KMS-11 (cell line): Measurements from ENCODE around the gene SIGLEC15.
A peak's percentile ranks its signal among the peaks of the same experiment; 100 is the strongest.

Source experiments
- H2AFZ ChIP-seq: fragments of 200-600 bp; sonication (generic); 2 replicates; pipeline ENCODE4 v1.6.1; 2016; ENCODE audit warnings: antibody characterized with exemption, mixed run types, low read depth
- H3K27ac ChIP-seq: fragments of 200-600 bp; sonication (generic); 2 replicates; pipeline ENCODE4 v1.6.1; 2016; ENCODE audit warnings: mild to moderate bottlenecking, mixed run types
- H3K27me3 ChIP-seq: fragments of 200-600 bp; sonication (generic); 2 replicates; pipeline ENCODE4 v1.6.1; 2017; ENCODE audit warnings: mild to moderate bottlenecking, low read depth, mixed run types, moderate library complexity; ENCODE audit not compliant: insufficient read depth
- H3K36me3 ChIP-seq: fragments of 200-600 bp; sonication (generic); 2 replicates; pipeline ENCODE4 v1.6.1; 2017; ENCODE audit warnings: mild to moderate bottlenecking, mixed run types; ENCODE audit not compliant: insufficient read depth
- H3K4me1 ChIP-seq: fragments of 200-600 bp; sonication (generic); 2 replicates; pipeline ENCODE4 v1.6.1; 2016; ENCODE audit warnings: mild to moderate bottlenecking, low read depth, mixed run types; ENCODE audit not compliant: poor library complexity, severe bottlenecking
- H3K4me2 ChIP-seq: fragments of 200-600 bp; sonication (generic); 2 replicates; pipeline ENCODE4 v1.7.0; 2016; ENCODE audit warnings: mild to moderate bottlenecking, mixed run types
- H3K4me3 ChIP-seq: fragments of 200-600 bp; sonication (generic); IDR thresholded peaks from 2 replicates; pipeline ENCODE4 v1.6.1; 2017; ENCODE audit warnings: low read depth, low read length, mixed read lengths; ENCODE audit not compliant: insufficient read depth
- H3K79me2 ChIP-seq: fragments of 200-600 bp; sonication (generic); 2 replicates; pipeline ENCODE4 v1.6.1; 2016; ENCODE audit warnings: low read depth, mixed run types; ENCODE audit not compliant: insufficient read depth
- H3K9ac ChIP-seq: fragments of 200-600 bp; sonication (generic); 2 replicates; pipeline ENCODE4 v1.6.1; 2016; ENCODE audit warnings: mild to moderate bottlenecking, mixed run types
- H4K20me1 ChIP-seq: fragments of 200-600 bp; sonication (generic); 2 replicates; pipeline ENCODE4 v1.6.1; 2016; ENCODE audit warnings: mild to moderate bottlenecking, mixed run types; ENCODE audit not compliant: insufficient read depth
- CTCF ChIP-seq: fragments of 200-600 bp; sonication (generic); conservative IDR thresholded peaks from 2 replicates; pipeline ENCODE4 v1.6.1; 2017; ENCODE audit warnings: low read depth, mild to moderate bottlenecking, antibody characterized with exemption, low read length, moderate library complexity, mixed read lengths

Gene SIGLEC15

GRCh38 chr18:45849529-45849928 lies 24.1 kb downstream of the SIGLEC15 start:
- no peaks in the 10 kb centered on the region for H3K36me3 ChIP-seq
- H3K4me2 ChIP-seq: no peak overlapping the region
- no peak for TF ChIP-seq CTCF
- no peak overlapping the region for H3K4me3 ChIP-seq
- H4K20me1 ChIP-seq: no peaks in the 10 kb centered on the region
- H3K27me3 ChIP-seq: no peaks in the 10 kb centered on the region
- H2AFZ ChIP-seq: no peak overlapping the region
- no peaks in the 10 kb centered on the region for H3K79me2 ChIP-seq
- no peak overlapping the region for H3K27ac ChIP-seq
- no peaks in the 10 kb centered on the region for H3K4me1 ChIP-seq
- H3K9ac ChIP-seq: no peak overlapping the region

- Histone ChIP-seq H4K20me1 (no peaks in the 10 kb centered on the region), H3K4me3 (no peak overlapping the region), H3K79me2 (no peaks in the 10 kb centered on the region), H3K27ac (no peak overlapping the region), H3K36me3 (no peaks in the 10 kb centered on the region), H3K4me1 (no peaks in the 10 kb centered on the region), H3K4me2 (no peak overlapping the region), H2AFZ (no peak overlapping the region), H3K27me3 (no peaks in the 10 kb centered on the region), H3K9ac (no peak overlapping the region)
- 0 out of 2 replicates have a peak, but pooled peaks have one; percentile 17 for TF ChIP-seq CTCF
Measured at GRCh38 chr18:45850021-45850420, 24.5 kb downstream of the SIGLEC15 start.

- no peak overlapping the region for H3K4me2 ChIP-seq
- no peak overlapping the region for H3K27ac ChIP-seq
- H3K4me1 ChIP-seq: no peaks in the 10 kb centered on the region
- no peak overlapping the region for H2AFZ ChIP-seq
- no peaks in the 10 kb centered on the region for H3K79me2 ChIP-seq
- no peaks in the 10 kb centered on the region for H4K20me1 ChIP-seq
- no peak overlapping the region for H3K9ac ChIP-seq
- H3K36me3 ChIP-seq: no peaks in the 10 kb centered on the region
- H3K27me3 ChIP-seq: no peaks in the 10 kb centered on the region
- TF ChIP-seq CTCF: no peak
- no peak overlapping the region for H3K4me3 ChIP-seq
Measured at GRCh38 chr18:45851161-45851925, 25.9 kb downstream of the SIGLEC15 start.

- Histone ChIP-seq H3K27me3 (no peaks in the 10 kb centered on the region), H3K4me3 (no peak overlapping the region), H3K36me3 (no peaks in the 10 kb centered on the region), H4K20me1 (no peaks in the 10 kb centered on the region), H3K27ac (no peak overlapping the region), H2AFZ (no peak overlapping the region), H3K79me2 (no peaks in the 10 kb centered on the region), H3K4me2 (no peak overlapping the region), H3K4me1 (no peaks in the 10 kb centered on the region), H3K9ac (no peak overlapping the region)
- no peak for TF ChIP-seq CTCF
Measured at GRCh38 chr18:45852631-45853030, 27.2 kb downstream of the SIGLEC15 start.
